H9 (cell line): Measurements from ENCODE around the gene PRKCI. TPM values are rescaled to one million over a fixed set of nuclear protein-coding genes. Genes with fewer than 3 reads are reported as not detected.

Experiments
- DNase-seq: peaks from one replicate; pipeline ENCODE4 v3.0.0-alpha.2; 2017
- H2AFZ ChIP-seq: one replicate; pipeline ENCODE4 v1.6.1; 2013; ENCODE audit warnings: mild to moderate bottlenecking, low read length, control low read depth, moderate library complexity
- H2AK5ac ChIP-seq: 2 replicates; pipeline ENCODE4 v1.6.1; 2013; ENCODE audit warnings: low read length, control low read depth, mixed read lengths; ENCODE audit not compliant: insufficient read length
- H2BK120ac ChIP-seq: one replicate; pipeline ENCODE4 v1.6.1; 2013; ENCODE audit warnings: low read depth, mild to moderate bottlenecking, low read length, control low read depth, inconsistent platforms; ENCODE audit not compliant: poor library complexity, severe bottlenecking
- H2BK12ac ChIP-seq: 2 replicates; pipeline ENCODE4 v1.6.1; 2013; ENCODE audit warnings: low read length, control low read depth, mixed read lengths, low read depth; ENCODE audit not compliant: insufficient read length
- H2BK15ac ChIP-seq: 2 replicates; pipeline ENCODE4 v1.6.1; 2013; ENCODE audit warnings: low read depth, low read length, control low read depth
- H2BK20ac ChIP-seq: one replicate; pipeline ENCODE4 v1.6.1; 2013; ENCODE audit warnings: low read depth, mild to moderate bottlenecking, low read length, control low read depth, inconsistent platforms; ENCODE audit not compliant: poor library complexity, severe bottlenecking
- H2BK5ac ChIP-seq: 2 replicates; pipeline ENCODE4 v1.6.1; 2013; ENCODE audit warnings: low read length, control low read depth, mixed read lengths; ENCODE audit not compliant: insufficient read length
- H3K14ac ChIP-seq: 2 replicates; pipeline ENCODE4 v1.6.1; 2013; ENCODE audit warnings: low read length, control low read depth; ENCODE audit not compliant: insufficient read depth
- H3K18ac ChIP-seq: 2 replicates; pipeline ENCODE4 v1.6.1; 2013; ENCODE audit warnings: low read depth, mild to moderate bottlenecking, mixed read lengths, low read length, control low read depth; ENCODE audit not compliant: insufficient read length
- H3K23ac ChIP-seq: 2 replicates; pipeline ENCODE4 v1.6.1; 2013; ENCODE audit warnings: low read length, control low read depth, mixed read lengths, low read depth; ENCODE audit not compliant: insufficient read length
- H3K23me2 ChIP-seq: 2 replicates; pipeline ENCODE4 v1.6.1; 2013; ENCODE audit warnings: low read depth, mild to moderate bottlenecking, mixed read lengths, low read length, control low read depth; ENCODE audit not compliant: insufficient read length, poor library complexity, severe bottlenecking
- H3K27ac ChIP-seq: 2 replicates; pipeline ENCODE4 v1.5.1; 2013; ENCODE audit warnings: low read length, control low read depth, mixed read lengths, low read depth; ENCODE audit not compliant: insufficient read length
- H3K27me3 ChIP-seq: 2 replicates; pipeline ENCODE4 v1.6.1; 2013; ENCODE audit warnings: low read length, control low read depth, inconsistent platforms; ENCODE audit not compliant: insufficient read depth
- H3K4ac ChIP-seq: 2 replicates; pipeline ENCODE4 v1.6.1; 2013; ENCODE audit warnings: low read depth, mild to moderate bottlenecking, control low read depth, inconsistent platforms, low read length, moderate library complexity
- H3K4me1 ChIP-seq: 2 replicates; pipeline ENCODE4 v1.6.1; 2013; ENCODE audit warnings: low read length, control low read depth, inconsistent platforms; ENCODE audit not compliant: insufficient read depth
- H3K4me2 ChIP-seq: 2 replicates; pipeline ENCODE4 v1.6.1; 2013; ENCODE audit warnings: low read length, control low read depth, mixed read lengths; ENCODE audit not compliant: insufficient read length, insufficient read depth
- H3K56ac ChIP-seq: 2 replicates; pipeline ENCODE4 v1.6.1; 2013; ENCODE audit warnings: low read depth, mild to moderate bottlenecking, mixed read lengths, low read length, control low read depth; ENCODE audit not compliant: insufficient read length
- H3K79me1 ChIP-seq: 2 replicates; pipeline ENCODE4 v1.6.1; 2013; ENCODE audit warnings: low read depth, mild to moderate bottlenecking, moderate library complexity, low read length, control low read depth, inconsistent platforms; ENCODE audit not compliant: insufficient read depth, poor library complexity, severe bottlenecking
- H3K79me2 ChIP-seq: 2 replicates; pipeline ENCODE4 v1.6.1; 2013; ENCODE audit warnings: low read length, control low read depth, inconsistent platforms; ENCODE audit not compliant: insufficient read depth
- H3K9ac ChIP-seq: 2 replicates; pipeline ENCODE4 v1.6.1; 2013; ENCODE audit warnings: low read length, control low read depth, mixed read lengths; ENCODE audit not compliant: insufficient read length; ENCODE audit errors: extremely low read depth
- H3K9me3 ChIP-seq: one replicate; pipeline ENCODE4 v1.6.1; 2013; ENCODE audit warnings: low read depth, low read length, inconsistent platforms; ENCODE audit not compliant: control insufficient read depth
- H3T11ph ChIP-seq: one replicate; pipeline ENCODE4 v1.6.1; 2013; ENCODE audit warnings: mild to moderate bottlenecking, low read length, control low read depth, inconsistent platforms
- H4K20me1 ChIP-seq: one replicate; pipeline ENCODE4 v1.6.1; 2013; ENCODE audit not compliant: control insufficient read depth, insufficient read length, insufficient read depth
- H4K5ac ChIP-seq: 2 replicates; pipeline ENCODE4 v1.6.1; 2013; ENCODE audit warnings: low read depth, mild to moderate bottlenecking, mixed read lengths, low read length, control low read depth; ENCODE audit not compliant: insufficient read length
- H4K8ac ChIP-seq: replicated peaks from 2 replicates; pipeline ENCODE4 v1.6.1; 2013; ENCODE audit warnings: low read length, control low read depth, mixed read lengths, low read depth; ENCODE audit not compliant: insufficient read length
- H4K91ac ChIP-seq: 2 replicates; pipeline ENCODE4 v1.6.1; 2013; ENCODE audit warnings: low read depth, mild to moderate bottlenecking, moderate library complexity, mixed read lengths, low read length, control low read depth; ENCODE audit not compliant: insufficient read length
- H3K27ac Mint-ChIP-seq, 3 experiments: 2 replicates in 2 of 3; 3 replicates in 1 of 3; pipeline ENCODE4 v1.8.0; 2020 to 2021; ENCODE audit warnings: mixed read lengths in 3 of 3, mild to moderate bottlenecking in 1 of 3, moderate library complexity in 1 of 3
- H3K27me3 Mint-ChIP-seq: 2 replicates; pipeline ENCODE4 v1.8.0; 2021; ENCODE audit warnings: low read depth, mild to moderate bottlenecking, moderate library complexity, mixed read lengths
- H3K36me3 Mint-ChIP-seq, 3 experiments: 2 replicates in 2 of 3; 3 replicates in 1 of 3; pipeline ENCODE4 v1.8.0; 2020 to 2021; ENCODE audit warnings: low read depth in 3 of 3, mixed read lengths in 3 of 3; ENCODE audit not compliant: insufficient read depth in 1 of 3
- H3K4me1 Mint-ChIP-seq, 2 experiments: 2 replicates each; pipeline ENCODE4 v1.8.0; 2020; ENCODE audit warnings: mixed read lengths in 2 of 2
- H3K4me3 Mint-ChIP-seq, 2 experiments: 2 replicates in 1 of 2; 3 replicates in 1 of 2; pipeline ENCODE4 v1.8.0; 2020 to 2021; ENCODE audit warnings: mild to moderate bottlenecking in 2 of 2, mixed read lengths in 2 of 2, moderate library complexity in 1 of 2
- H3K9me3 Mint-ChIP-seq, 2 experiments: 2 replicates in 1 of 2; 3 replicates in 1 of 2; pipeline ENCODE4 v1.8.0; 2020; ENCODE audit warnings: mild to moderate bottlenecking in 2 of 2, mixed read lengths in 2 of 2, moderate library complexity in 1 of 2
- CTCF ChIP-seq: fragments of 200-600 bp; sonication (generic); conservative IDR thresholded peaks from 3 replicates; pipeline ENCODE4 v1.8.0; 2021; ENCODE audit warnings: antibody characterized with exemption, mild to moderate bottlenecking
- WGBS: extraction: QIAGEN DNeasy Blood & Tissue Kit; methylation state at CpG from one replicate; pipeline ENCODE4 v1.1.7; 2013; ENCODE audit warnings: missing lambda C conversion rate, low lambda C conversion rate, mixed read lengths; ENCODE audit not compliant: insufficient read length; ENCODE audit errors: extremely low coverage; 5-methylcytosine and 5-hydroxymethylcytosine counted together
- total RNA-seq: library from RNA; stranded (reverse); gene quantifications from 2 replicates; pipeline ENCODE4 v1.2.1, GENCODE V29; 2021

Gene PRKCI
- total RNA-seq, 1 experiment from 2014 or later: 71.1 TPM

GRCh38 chr3:170204509-170204908, 17.7 kb upstream of the PRKCI start:
- H2BK5ac ChIP-seq: no peak overlapping the region
- no CpG with 5 or more reads among the region's 10 CpGs for WGBS
- no peaks in the 10 kb centered on the region for H3K79me1 ChIP-seq
- Mint-ChIP-seq H3K27ac (no peak overlapping the region), H3K27me3 (no peaks in the 10 kb centered on the region), H3K9me3 (no peaks in the 10 kb centered on the region), H3K4me1 (peaks cover 12% of the 10 kb centered on the region in 2 experiments), H3K36me3 (no peaks in the 10 kb centered on the region), H3K4me3 (no peak overlapping the region)
- TF ChIP-seq CTCF: no peak
- H2BK12ac ChIP-seq: no peak overlapping the region
- no peaks in the 10 kb centered on the region for H3K79me2 ChIP-seq
- DNase-seq: no peak
- no peak overlapping the region for H3K9ac ChIP-seq
- H3K23me2 ChIP-seq: no peaks in the 10 kb centered on the region
- no peak overlapping the region for H4K91ac ChIP-seq
- no peak overlapping the region for H2BK120ac ChIP-seq
- no peak overlapping the region for H4K8ac ChIP-seq
- H4K20me1 ChIP-seq: no peaks in the 10 kb centered on the region
- H3K9me3 ChIP-seq: no peaks in the 10 kb centered on the region
- no peak overlapping the region for H3T11ph ChIP-seq
- H2AFZ ChIP-seq: no peak overlapping the region
- H2BK15ac ChIP-seq: no peak overlapping the region
- no peak overlapping the region for H3K23ac ChIP-seq
- H3K14ac ChIP-seq: no peak overlapping the region
- no peaks in the 10 kb centered on the region for H3K4me1 ChIP-seq
- no peak overlapping the region for H4K5ac ChIP-seq
- H3K56ac ChIP-seq: no peak overlapping the region
- no peak overlapping the region for H3K4me2 ChIP-seq
- no peaks in the 10 kb centered on the region for H3K27me3 ChIP-seq
- H3K27ac ChIP-seq: no peak overlapping the region
- no peak overlapping the region for H2AK5ac ChIP-seq
- no peak overlapping the region for H3K18ac ChIP-seq
- H3K4ac ChIP-seq: no peak overlapping the region
- no peak overlapping the region for H2BK20ac ChIP-seq
